Measurements from ENCODE around the gene ACAA1. TPM values are rescaled to one million over a fixed set of nuclear protein-coding genes. Genes with fewer than 3 reads are reported as not detected.

Gene ACAA1
- total RNA-seq, 2 donors from 2014 or later = 40.1 to 43.7 TPM

Other genes with a start within 250 kb of the ACAA1 start
- gene VILL, start 146.3 kb downstream of the ACAA1 start, total RNA-seq = 10 to 100 TPM; 16.0 to 21.3 TPM
- 10 to 100 TPM; 54.3 to 66.6 TPM for gene PLCD1, start 107.5 kb downstream of the ACAA1 start, total RNA-seq
- gene DLEC1, start 97.9 kb downstream of the ACAA1 start, total RNA-seq = 1 to 10 TPM; 3.9 to 6.0 TPM
- 10 to 100 TPM; 16.2 to 18.8 TPM for gene MYD88, start 1.5 kb upstream of the ACAA1 start, total RNA-seq
- gene OXSR1, start 28.4 kb upstream of the ACAA1 start, total RNA-seq = 10 to 100 TPM; 41.9 to 55.5 TPM
- gene SLC22A13, start 128.7 kb upstream of the ACAA1 start, total RNA-seq = under 1 TPM; 0.13 to 0.33 TPM
- gene SLC22A14, start 145.2 kb upstream of the ACAA1 start, total RNA-seq = under 1 TPM in 1 of 2 donors, not detected in 1; 0.20 TPM
- gene XYLB, start 209.7 kb upstream of the ACAA1 start, total RNA-seq = 1 to 10 TPM; 4.7 to 6.3 TPM